Activated CD4-positive, alpha-beta T cell treated with anti-CD3 and anti-CD28 coated beads for 24 hours (primary cell): ENCODE results near the gene ZFP69B.

Experiments
- DNase-seq, 2 donors: peaks; one replicate each; pipeline ENCODE4 v3.0.0-alpha.2; 2020; ENCODE audit warnings: low read depth in 2 of 2

The ZFP69B gene

GRCh38 chr1:40449684-40450494 lies at the start of gene ZFP69B:
ZFP69B (plus strand) TSS chr1:40450476; CDS start chr1:40450962, 486 bp downstream.
- peak; percentile 82 to 87 for DNase-seq

- no peak for DNase-seq
These were observed 48.6 kb upstream of the ZFP69B start for GRCh38 chr1:40401473-40402201.

- no peak for DNase-seq
These were observed 45.4 kb upstream of the ZFP69B start for GRCh38 chr1:40404670-40405462.

GRCh38 chr1:40405812-40406211 lies 44.5 kb upstream of the ZFP69B start:
- no peak for DNase-seq

- DNase-seq: no peak
These were observed 42.8 kb upstream of the ZFP69B start for GRCh38 chr1:40407453-40407852.

GRCh38 chr1:40409467-40409866 lies 40.8 kb upstream of the ZFP69B start:
- no peak for DNase-seq

GRCh38 chr1:40411294-40411693 lies 39.0 kb upstream of the ZFP69B start:
- DNase-seq: no peak

GRCh38 chr1:40411843-40412242 lies 38.4 kb upstream of the ZFP69B start:
- DNase-seq: no peak

- DNase-seq: no peak
These were observed 36.6 kb upstream of the ZFP69B start for GRCh38 chr1:40413527-40414252.

GRCh38 chr1:40414331-40414730 lies 35.9 kb upstream of the ZFP69B start:
- no peak for DNase-seq

GRCh38 chr1:40416709-40417108 lies 33.6 kb upstream of the ZFP69B start:
- no peak for DNase-seq

- no peak for DNase-seq
These were observed 28.6 kb upstream of the ZFP69B start for GRCh38 chr1:40421431-40422384.

- no peak for DNase-seq
These were observed 27.5 kb upstream of the ZFP69B start for GRCh38 chr1:40422630-40423263.

GRCh38 chr1:40423264-40423642 lies 27.0 kb upstream of the ZFP69B start:
- DNase-seq: no peak

- DNase-seq: no peak
These were observed 26.2 kb upstream of the ZFP69B start for GRCh38 chr1:40423951-40424618.

- no peak for DNase-seq
These were observed 25.1 kb upstream of the ZFP69B start for GRCh38 chr1:40425198-40425597.

- no peak for DNase-seq
These were observed 18.9 kb upstream of the ZFP69B start for GRCh38 chr1:40431385-40431784.

- no peak for DNase-seq
These were observed 17.5 kb upstream of the ZFP69B start for GRCh38 chr1:40432644-40433390.

- DNase-seq: no peak
These were observed 14.8 kb upstream of the ZFP69B start for GRCh38 chr1:40435471-40435870.
